Ureter (tissue), 1 donor: ENCODE results near the gene PRCD. TPM values are rescaled to one million over a fixed set of nuclear protein-coding genes. Genes with fewer than 3 reads are reported as not detected.
"Not testable (repeated sequence)": the region's sequence is repeated elsewhere in the genome, so short reads cannot be mapped to it uniquely, and the experiment has no call there.

ENCODE experiments used
- DNase-seq: peaks from one replicate; pipeline ENCODE4 v3.0.0-alpha.2; 2020; ENCODE audit warnings: low spot score
- total RNA-seq: library from RNA; stranded (reverse); gene quantifications from one replicate; pipeline ENCODE4 v1.2.4, GENCODE V29; 2023
- donor health status: DM: yes; HTN: yes; CAD: no.

PRCD gene
- total RNA-seq, 1 donor from 2014 or later, result 11.5 TPM

GRCh38 chr17:76556765-76557367 lies 17.0 kb downstream of the PRCD start:
- DNase-seq, result no peak

GRCh38 chr17:76557368-76558197 lies 17.7 kb downstream of the PRCD start:
- peak; percentile 96 for DNase-seq

GRCh38 chr17:76558198-76559095 lies 18.6 kb downstream of the PRCD start:
- no peak for DNase-seq

GRCh38 chr17:76559460-76559859 lies 19.6 kb downstream of the PRCD start:
- not testable (repeated sequence) for DNase-seq

GRCh38 chr17:76560036-76560876 lies 20.4 kb downstream of the PRCD start:
- no peak for DNase-seq

GRCh38 chr17:76560877-76561221 lies 21.0 kb downstream of the PRCD start:
- no peak for DNase-seq

GRCh38 chr17:76561332-76561731 lies 21.5 kb downstream of the PRCD start:
- DNase-seq, result no peak

- DNase-seq, result no peak
Observed at GRCh38 chr17:76561799-76562268, 22.0 kb downstream of the PRCD start.

GRCh38 chr17:76562734-76563148 lies 22.9 kb downstream of the PRCD start:
- no peak for DNase-seq

GRCh38 chr17:76563359-76563758 lies 23.5 kb downstream of the PRCD start:
- DNase-seq, result not testable (repeated sequence)

GRCh38 chr17:76564991-76565727 lies 25.3 kb downstream of the PRCD start:
- DNase-seq, result not testable (repeated sequence)

- DNase-seq, result no peak
Observed at GRCh38 chr17:76565728-76566612, 26.1 kb downstream of the PRCD start.

- DNase-seq, result no peak
Observed at GRCh38 chr17:76566613-76566943, 26.7 kb downstream of the PRCD start.

- DNase-seq, result no peak
Observed at GRCh38 chr17:76566988-76567431, 27.2 kb downstream of the PRCD start.

GRCh38 chr17:76567634-76568432 lies 28.0 kb downstream of the PRCD start:
- DNase-seq, result no peak

GRCh38 chr17:76568811-76569221 lies 29.0 kb downstream of the PRCD start:
- DNase-seq, result no peak

- no peak for DNase-seq
Observed at GRCh38 chr17:76569607-76570279, 29.9 kb downstream of the PRCD start.

GRCh38 chr17:76570457-76570856 lies 30.6 kb downstream of the PRCD start:
- no peak for DNase-seq
